ENCODE measurements around the gene ADGRF3. TPM values are rescaled to one million over a fixed set of nuclear protein-coding genes. Genes with fewer than 3 reads are reported as not detected.
A peak's percentile ranks its signal among the peaks of the same experiment; 100 is the strongest.

Gene ADGRF3
- polyA plus RNA-seq, 1 of the 3 experiments (the other 2 are of a cell fraction) = 0.31 TPM

DNA sequence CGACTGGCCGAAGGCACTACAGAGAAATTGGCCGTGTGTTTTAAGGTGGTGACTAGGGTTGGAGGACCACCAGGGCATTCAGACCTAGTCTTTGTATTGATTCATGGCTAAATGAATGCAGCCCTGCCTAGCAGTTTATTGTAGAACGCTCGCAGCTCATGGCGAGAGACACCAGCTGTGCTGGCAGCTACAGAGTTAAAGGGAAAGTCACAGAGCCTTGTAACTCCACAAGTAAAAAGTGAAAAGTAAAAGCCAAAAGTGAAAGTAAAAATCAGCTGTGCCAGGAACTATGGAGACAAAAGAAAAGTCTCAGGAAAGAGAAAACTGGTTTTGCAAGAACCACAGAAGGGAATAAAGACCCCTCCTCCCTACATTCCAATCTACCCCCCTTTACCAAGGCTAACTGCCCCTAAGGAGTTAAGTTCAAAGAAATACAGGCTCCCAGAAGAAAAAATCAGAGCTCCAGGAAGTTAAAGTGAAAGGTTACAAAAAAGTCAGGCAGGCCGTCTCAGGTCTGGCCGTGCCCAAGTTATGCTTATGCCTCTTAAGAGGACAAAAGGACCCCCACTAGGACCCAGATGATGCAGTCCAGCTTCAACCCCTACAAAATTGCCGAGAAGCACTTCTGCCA, 47.0 kb downstream of the ADGRF3 start:
- Histone ChIP-seq H3K9me2 (no peaks in the 10 kb centered on the region), H3F3A (replicated peaks; ENCODE audit: insufficient read depth) (no peaks in the 10 kb centered on the region), H3K27me3 (ENCODE audit: insufficient read depth) (no peaks in the 10 kb centered on the region), H3K36me3 (replicated peaks in 1 of 2; ENCODE audit: control insufficient read depth in 1 of 2, insufficient read depth in 2 of 2, low read length in 1 of 2) (no peaks in the 10 kb centered on the region), H2AFZ (ENCODE audit: low read depth) (peak overlapping the region; percentile 98), H3K79me2 (ENCODE audit: insufficient read depth) (no peaks in the 10 kb centered on the region), H3K9ac (peak overlapping the region; percentile 68), H3K27ac (ENCODE audit: low read depth in 2 of 2, low read length in 1 of 2) (no peak overlapping the region), H3K4me3 (ENCODE audit: low read depth in 2 of 2, low read length in 1 of 2) (peak overlapping the region in 1 of 2 experiments; percentile 44; a peak in 1 of 4 replicates), H4K20me1 (ENCODE audit: insufficient read depth) (no peaks in the 10 kb centered on the region), H3K4me2 (peak overlapping the region; percentile 76), H3K4me1 (ENCODE audit: control insufficient read depth in 1 of 2, insufficient read depth in 2 of 2, low read depth in 1 of 2, low read length in 1 of 2) (peaks cover 0 to 2% of the 10 kb centered on the region in 2 experiments; a peak in 1 of 4 replicates), H3K9me3 (no peaks in the 10 kb centered on the region)
- ChIA-PET POLR2A (no interaction called here), CTCF (interaction anchor here (1.1 to 1.5 kb wide), 2 partner anchors 9 to 10 kb away, joined by 3 to 5 read pairs; no protein-coding TSS in a partner anchor)
- no peak for TF ChIP-seq MAX (IDR thresholded peaks at IDR 0.05; ENCODE audit: low read depth)
- no peak for TF ChIP-seq TEAD4 (IDR thresholded peaks at IDR 0.05; ENCODE audit: borderline replicate concordance, insufficient read depth)
- TF ChIP-seq ELF1 (IDR thresholded peaks at IDR 0.05) = no peak
- TF ChIP-seq JUND (IDR thresholded peaks at IDR 0.05) = no peak
- TF ChIP-seq, protein P1, sequence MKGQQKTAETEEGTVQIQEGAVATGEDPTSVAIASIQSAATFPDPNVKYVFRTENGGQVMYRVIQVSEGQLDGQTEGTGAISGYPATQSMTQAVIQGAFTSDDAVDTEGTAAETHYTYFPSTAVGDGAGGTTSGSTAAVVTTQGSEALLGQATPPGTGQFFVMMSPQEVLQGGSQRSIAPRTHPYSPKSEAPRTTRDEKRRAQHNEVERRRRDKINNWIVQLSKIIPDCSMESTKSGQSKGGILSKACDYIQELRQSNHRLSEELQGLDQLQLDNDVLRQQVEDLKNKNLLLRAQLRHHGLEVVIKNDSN (IDR thresholded peaks at IDR 0.05; ENCODE audit: borderline replicate concordance, low read depth) = no peak
- no peak for TF ChIP-seq CTCF (IDR thresholded peaks at IDR 0.05)
- no peak for TF ChIP-seq RXRA (IDR thresholded peaks at IDR 0.05; ENCODE audit: borderline replicate concordance, low read depth)
- no peak for TF ChIP-seq TAF1 (IDR thresholded peaks at IDR 0.05; ENCODE audit: borderline replicate concordance, low read depth, low read length)
- DNase-seq = no peak
- 75% methylated on average over 9 of the region's 9 CpGs for WGBS (ENCODE audit: low lambda C conversion rate)

DNA sequence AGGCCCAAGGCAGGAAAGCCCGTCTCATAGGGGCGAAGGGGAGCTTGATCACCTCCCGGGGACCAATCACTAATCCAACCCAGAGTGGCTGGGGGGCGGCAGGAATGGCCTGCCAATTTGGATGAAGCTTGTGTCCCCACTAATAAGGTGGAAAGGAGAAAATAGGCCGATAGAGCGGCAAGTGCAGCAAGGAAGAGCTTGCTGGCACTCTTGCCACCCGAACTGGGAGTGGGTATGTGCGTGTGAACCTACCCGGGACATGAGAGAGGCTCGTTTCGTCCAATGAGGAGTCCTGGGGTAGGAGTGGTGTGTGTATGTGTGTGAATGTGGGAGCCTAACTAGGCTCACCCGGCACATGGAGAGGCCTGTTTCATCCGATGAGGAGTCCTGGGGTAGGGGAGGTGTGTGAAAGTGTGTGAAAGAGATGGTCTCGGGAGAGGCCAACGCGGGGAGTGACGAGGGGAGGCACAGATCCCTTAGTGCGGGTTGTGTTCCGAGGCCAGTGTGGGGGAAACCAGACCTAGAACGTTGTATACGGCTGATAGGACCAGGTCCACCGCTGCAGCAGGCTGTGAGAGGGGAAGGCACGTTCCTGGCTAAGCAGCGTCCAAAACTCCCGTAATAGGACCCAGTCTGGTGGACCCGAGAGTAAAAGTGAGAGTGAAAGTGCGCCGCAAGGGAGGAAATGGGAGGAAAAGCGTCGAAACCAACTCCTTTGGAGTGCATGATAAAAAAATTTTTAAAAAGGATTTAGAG, 47.8 kb downstream of the ADGRF3 start:
- no peak for DNase-seq
- H3K9me2 ChIP-seq = no peaks in the 10 kb centered on the region
- peaks cover 0 to 2% of the 10 kb centered on the region in 2 experiments; a peak in 1 of 4 replicates for H3K4me1 ChIP-seq (ENCODE audit: control insufficient read depth in 1 of 2, insufficient read depth in 2 of 2, low read depth in 1 of 2, low read length in 1 of 2)
- H3K27me3 ChIP-seq (ENCODE audit: insufficient read depth) = no peaks in the 10 kb centered on the region
- H2AFZ ChIP-seq (ENCODE audit: low read depth) = peak overlapping the region; percentile 98; the same call in 1 of the 2 replicates
- no peak overlapping the region for H3K9ac ChIP-seq
- H3F3A ChIP-seq (replicated peaks; ENCODE audit: insufficient read depth) = no peaks in the 10 kb centered on the region
- H3K9me3 ChIP-seq = no peaks in the 10 kb centered on the region
- H3K27ac ChIP-seq (ENCODE audit: low read depth in 2 of 2, low read length in 1 of 2) = no peak overlapping the region
- ChIA-PET CTCF (interaction anchor here (1.0 kb wide), 1 partner anchor 17 kb away, joined by 3 read pairs; no protein-coding TSS in a partner anchor), POLR2A (no interaction called here)
- WGBS (ENCODE audit: low lambda C conversion rate) = 97% methylated on average over 30 of the region's 30 CpGs
- H3K4me3 ChIP-seq (ENCODE audit: low read depth in 2 of 2, low read length in 1 of 2) = no peak overlapping the region
- no peaks in the 10 kb centered on the region for H3K36me3 ChIP-seq (replicated peaks in 1 of 2; ENCODE audit: control insufficient read depth in 1 of 2, insufficient read depth in 2 of 2, low read length in 1 of 2)
- no peak for TF ChIP-seq RAD21 (IDR thresholded peaks at IDR 0.05; ENCODE audit: low read length)
- no peak for TF ChIP-seq TCF12 (IDR thresholded peaks at IDR 0.05)
- TF ChIP-seq MEF2A (IDR thresholded peaks at IDR 0.05; ENCODE audit: borderline replicate concordance, low read depth) = no peak
- TF ChIP-seq RXRA (IDR thresholded peaks at IDR 0.05; ENCODE audit: borderline replicate concordance, low read depth) = no peak
- TF ChIP-seq TAF1 (IDR thresholded peaks at IDR 0.05; ENCODE audit: borderline replicate concordance, low read depth, low read length) = no peak
- no peak for TF ChIP-seq ELF1 (IDR thresholded peaks at IDR 0.05)
- TF ChIP-seq GATA2 (CRISPR knock-in tag; IDR thresholded peaks at IDR 0.05) = no peak
- TF ChIP-seq NRF1 (IDR thresholded peaks at IDR 0.05; ENCODE audit: low read depth, low read length) = no peak
- no peak for TF ChIP-seq USF2 (IDR thresholded peaks at IDR 0.05; ENCODE audit: borderline replicate concordance, low read depth, low read length)
- TF ChIP-seq JUND (IDR thresholded peaks at IDR 0.05) = no peak
- H3K79me2 ChIP-seq (ENCODE audit: insufficient read depth) = no peaks in the 10 kb centered on the region
- H4K20me1 ChIP-seq (ENCODE audit: insufficient read depth) = no peaks in the 10 kb centered on the region
- H3K4me2 ChIP-seq = peak overlapping the region; percentile 76; the same call in 1 of the 2 replicates

Measured in SK-N-SH (cell line).